Activated naive CD8-positive, alpha-beta T cell treated with anti-CD3 and anti-CD28 coated beads, Interleukin-2, amount 50 U/mL, for 24 hours (primary cell): Measurements from ENCODE around the gene SUMF2.
"Not testable (repeated sequence)": the region's sequence is repeated elsewhere in the genome, so short reads cannot be mapped to it uniquely, and the experiment has no call there.

Experiments
- ATAC-seq: fragments of 150-1000 bp; cut with Tn5 transposase; one replicate; pipeline ENCODE4 v1.10.0; 2021
- DNase-seq: peaks from one replicate; pipeline ENCODE4 v3.0.0; 2021
- H3K27ac Mint-ChIP-seq: one replicate; pipeline ENCODE4 v1.8.0; 2021; ENCODE audit warnings: mild to moderate bottlenecking, mixed read lengths
- H3K27me3 Mint-ChIP-seq: one replicate; pipeline ENCODE4 v1.8.0; 2021; ENCODE audit warnings: mixed read lengths
- H3K36me3 Mint-ChIP-seq: one replicate; pipeline ENCODE4 v1.8.0; 2021; ENCODE audit warnings: low read depth, mixed read lengths
- H3K4me1 Mint-ChIP-seq: one replicate; pipeline ENCODE4 v1.8.0; 2021; ENCODE audit warnings: mixed read lengths
- H3K4me3 Mint-ChIP-seq: one replicate; pipeline ENCODE4 v1.8.0; 2021; ENCODE audit warnings: mild to moderate bottlenecking, moderate library complexity, mixed read lengths
- H3K9me3 Mint-ChIP-seq: one replicate; pipeline ENCODE4 v1.8.0; 2021; ENCODE audit warnings: mixed read lengths

The SUMF2 gene

DNA sequence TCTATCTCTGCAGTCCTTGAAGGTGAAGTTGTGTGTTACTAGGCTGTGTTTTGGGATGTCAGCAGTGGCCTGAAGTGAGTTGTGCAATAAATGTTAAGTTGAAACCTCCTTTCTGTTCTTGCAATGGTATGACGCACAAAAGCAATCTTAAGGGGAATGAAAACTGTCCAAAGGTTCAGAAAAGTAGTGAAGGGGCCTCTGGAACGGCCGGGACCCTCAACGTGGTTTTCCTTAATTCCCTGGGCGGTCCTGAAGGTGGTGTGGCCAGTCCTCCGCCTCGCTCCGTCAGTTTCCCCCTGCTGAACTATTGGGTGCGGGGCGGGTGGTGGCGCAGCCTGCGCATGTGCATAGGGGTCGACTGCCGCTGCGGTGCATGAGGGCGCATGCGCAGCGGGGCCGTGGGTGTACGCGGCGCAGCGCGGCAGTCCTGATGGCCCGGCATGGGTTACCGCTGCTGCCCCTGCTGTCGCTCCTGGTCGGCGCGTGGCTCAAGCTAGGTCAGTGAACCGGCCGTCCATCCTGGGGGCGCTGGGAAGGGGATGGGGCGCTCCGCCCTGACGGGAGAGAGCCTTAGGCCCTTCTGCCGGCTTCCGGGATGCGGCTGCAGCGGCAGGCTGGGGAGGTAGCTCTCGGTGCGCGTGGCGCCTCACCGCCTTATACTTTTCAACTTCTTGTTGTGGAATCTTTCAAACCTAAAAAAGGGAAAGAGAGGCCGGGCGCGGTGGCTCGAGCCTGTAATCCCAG, at the start of gene SUMF2:
Gene SUMF2 (plus strand): TSS at position 405 of the 744 bp plus-strand sequence. CDS start 26 bp downstream, at position 431.
- peak; percentile 92 for DNase-seq

DNA sequence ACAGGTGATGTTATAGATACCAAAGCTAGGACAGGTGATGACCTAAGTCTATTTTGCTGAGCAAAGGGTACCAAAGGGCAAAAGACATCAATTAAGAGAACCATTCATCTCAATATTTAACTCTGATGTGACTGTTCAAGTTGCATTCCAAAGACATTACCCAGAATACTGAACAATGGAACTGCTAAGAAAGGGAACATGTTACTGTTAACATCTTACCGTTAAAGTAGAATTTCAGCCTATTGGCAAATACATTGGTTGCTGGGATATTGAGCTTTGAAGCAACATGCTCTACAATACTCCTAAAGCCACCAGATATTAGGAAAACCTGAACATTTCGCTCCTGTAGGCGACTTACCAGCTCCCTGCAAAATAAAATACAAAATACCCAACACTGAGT, 47.1 kb upstream of the SUMF2 start:
- not testable (repeated sequence) for DNase-seq, H3K27ac Mint-ChIP-seq, H3K9me3 Mint-ChIP-seq, H3K4me3 Mint-ChIP-seq, H3K4me1 Mint-ChIP-seq, H3K27me3 Mint-ChIP-seq, ATAC-seq
- peaks cover 20% of the 10 kb centered on the region for H3K36me3 Mint-ChIP-seq

More for the DNA sequence above, at the start of gene SUMF2:
- Mint-ChIP-seq H3K4me1 (peaks cover 53% of the 10 kb centered on the region), H3K27ac (peak within 1 kb of the TSS; percentile 98), H3K36me3 (peaks cover 54% of the 10 kb centered on the region), H3K27me3 (no peaks in the 10 kb centered on the region), H3K9me3 (no peaks in the 10 kb centered on the region), H3K4me3 (peak within 1 kb of the TSS; percentile 90)
- peak; percentile 84 for ATAC-seq

DNA sequence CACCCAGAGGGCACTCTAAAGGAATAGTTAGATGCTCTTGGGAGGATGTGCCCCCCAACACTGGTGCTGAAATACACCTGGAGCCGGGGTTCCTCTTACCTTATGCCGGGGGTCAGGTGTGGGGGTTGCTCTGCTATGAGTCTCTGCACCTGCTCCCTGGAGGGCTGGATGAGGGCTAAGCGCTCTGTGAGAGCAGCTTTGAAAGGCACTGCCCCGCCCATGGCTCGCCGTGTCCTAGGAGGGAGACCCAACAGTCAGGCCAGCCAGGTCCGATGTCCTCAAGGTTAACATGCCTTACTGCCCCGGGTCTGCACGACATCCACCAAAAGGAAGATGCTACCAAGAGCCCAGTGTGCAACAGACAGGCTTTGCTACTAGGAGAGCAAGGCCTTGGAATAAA, 44.6 kb upstream of the SUMF2 start:
- H3K4me1 Mint-ChIP-seq, result no peaks in the 10 kb centered on the region
- ATAC-seq, result no peak
- H3K27ac Mint-ChIP-seq, result no peak overlapping the region
- no peaks in the 10 kb centered on the region for H3K9me3 Mint-ChIP-seq
- no peak overlapping the region for H3K4me3 Mint-ChIP-seq
- H3K36me3 Mint-ChIP-seq, result peaks cover 19% of the 10 kb centered on the region
- H3K27me3 Mint-ChIP-seq, result no peaks in the 10 kb centered on the region
- no peak for DNase-seq

DNA sequence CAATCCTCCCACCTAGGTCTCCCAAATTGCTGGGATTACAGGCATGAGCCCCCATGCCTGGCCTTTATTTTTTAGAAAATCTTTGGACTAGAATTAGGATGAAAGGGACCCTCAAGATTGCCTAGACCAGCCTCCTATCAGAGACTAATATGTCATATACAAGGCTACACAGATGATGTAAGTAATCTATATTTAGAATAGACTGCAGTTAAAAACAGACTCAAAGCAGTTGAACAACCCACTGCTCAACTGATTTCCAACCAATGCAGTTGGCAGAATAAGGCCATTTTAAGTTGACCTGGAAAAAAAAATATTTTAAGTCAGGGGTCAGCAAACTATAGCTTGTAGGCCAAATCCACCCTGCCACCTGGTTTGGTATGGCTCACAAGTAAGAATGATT, 40.6 kb upstream of the SUMF2 start:
- no peaks in the 10 kb centered on the region for H3K27me3 Mint-ChIP-seq
- no peaks in the 10 kb centered on the region for H3K4me1 Mint-ChIP-seq
- no peak overlapping the region for H3K4me3 Mint-ChIP-seq
- H3K27ac Mint-ChIP-seq, result no peak overlapping the region
- no peaks in the 10 kb centered on the region for H3K9me3 Mint-ChIP-seq
- peaks cover 16% of the 10 kb centered on the region for H3K36me3 Mint-ChIP-seq
- ATAC-seq (no peak), DNase-seq (no peak)

DNA sequence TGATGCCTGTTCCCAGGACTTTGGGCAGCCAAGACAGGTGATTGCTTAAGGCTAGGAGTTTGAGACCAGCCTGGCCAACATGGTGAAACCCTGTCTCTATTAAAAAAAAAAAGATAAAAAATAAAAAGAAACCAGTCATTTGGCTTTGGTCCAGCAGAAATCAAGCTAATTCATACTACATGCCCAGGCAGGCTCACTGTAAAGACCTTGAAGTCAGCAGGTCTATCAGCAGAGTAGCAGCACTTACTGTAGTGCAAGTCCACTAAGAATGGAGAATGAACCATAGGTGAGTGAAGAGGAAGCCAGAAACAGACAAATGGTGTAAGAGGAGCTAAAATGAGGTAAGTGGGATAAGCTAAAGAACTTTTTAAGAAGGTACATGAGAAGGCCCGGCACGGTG, 37.5 kb upstream of the SUMF2 start:
- H3K9me3 Mint-ChIP-seq, result no peaks in the 10 kb centered on the region
- no peak for ATAC-seq
- no peak overlapping the region for H3K27ac Mint-ChIP-seq

DNA sequence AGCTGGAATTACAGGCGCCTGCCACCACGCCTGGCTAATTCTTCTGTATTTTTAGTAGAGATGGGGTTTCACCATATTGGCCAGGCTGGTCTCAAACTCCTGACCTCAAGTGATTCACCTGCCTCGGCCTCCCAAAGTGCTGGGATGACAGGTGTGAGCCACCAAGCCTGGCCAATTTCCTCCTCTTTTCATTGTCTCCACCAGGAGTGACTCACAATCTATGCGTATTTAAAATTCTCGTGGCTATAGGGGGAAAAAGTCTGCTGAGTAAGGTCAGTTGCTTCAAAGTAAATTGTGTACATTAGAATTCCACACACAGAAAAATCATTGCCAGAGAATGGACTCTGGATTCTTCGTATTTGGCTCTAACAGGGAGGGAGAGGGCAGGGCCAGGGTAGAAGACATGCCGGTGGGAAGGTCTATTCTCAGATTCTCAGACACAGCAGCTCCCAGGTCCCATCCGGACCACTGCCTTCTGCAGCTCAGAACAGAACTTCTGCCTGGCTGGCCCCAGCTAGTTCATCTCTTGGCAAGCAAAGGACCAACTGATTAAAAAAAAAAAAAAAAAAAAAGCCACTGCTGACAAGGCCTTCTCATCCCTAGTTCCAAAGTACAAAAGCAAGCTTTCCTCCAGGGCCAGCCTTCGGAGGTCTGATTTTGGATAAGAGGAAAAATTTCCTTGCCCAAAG, 35.0 kb upstream of the SUMF2 start:
- ATAC-seq (no peak), DNase-seq (no peak)
- peaks cover 19% of the 10 kb centered on the region for H3K36me3 Mint-ChIP-seq
- peaks cover 10% of the 10 kb centered on the region for H3K4me1 Mint-ChIP-seq
- no peaks in the 10 kb centered on the region for H3K9me3 Mint-ChIP-seq
- no peaks in the 10 kb centered on the region for H3K27me3 Mint-ChIP-seq
- H3K27ac Mint-ChIP-seq, result no peak overlapping the region
- H3K4me3 Mint-ChIP-seq, result no peak overlapping the region

More for the DNA sequence above, 37.5 kb upstream of the SUMF2 start:
- Mint-ChIP-seq H3K36me3 (peaks cover 19% of the 10 kb centered on the region), H3K4me1 (peaks cover under 1% of the 10 kb centered on the region), H3K4me3 (no peak overlapping the region), H3K27me3 (no peaks in the 10 kb centered on the region)
- no peak for DNase-seq

DNA sequence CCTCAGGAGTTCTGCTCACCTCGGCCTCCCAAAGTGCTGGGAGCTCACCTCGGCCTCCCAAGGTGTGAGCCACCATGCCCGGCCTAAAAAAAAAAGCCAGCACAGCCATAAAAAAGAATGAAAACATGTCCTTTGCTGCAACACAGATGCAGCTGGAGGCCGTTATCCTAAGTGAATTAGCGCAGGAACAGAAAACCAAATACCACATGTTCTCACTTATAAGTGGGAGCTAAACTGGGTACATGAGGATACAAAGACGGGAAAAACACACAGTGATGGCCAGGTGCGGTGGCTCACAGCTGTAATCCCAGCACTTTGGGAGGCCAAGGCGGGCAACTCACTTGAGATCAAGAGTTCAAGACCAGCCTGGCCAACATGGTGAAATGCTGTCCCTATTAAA, 33.7 kb upstream of the SUMF2 start:
- Mint-ChIP-seq H3K4me3 (no peak overlapping the region), H3K36me3 (peaks cover 19% of the 10 kb centered on the region), H3K9me3 (no peaks in the 10 kb centered on the region), H3K27me3 (no peaks in the 10 kb centered on the region), H3K4me1 (peaks cover 10% of the 10 kb centered on the region), H3K27ac (no peak overlapping the region)
- no peak for ATAC-seq
- DNase-seq, result no peak

DNA sequence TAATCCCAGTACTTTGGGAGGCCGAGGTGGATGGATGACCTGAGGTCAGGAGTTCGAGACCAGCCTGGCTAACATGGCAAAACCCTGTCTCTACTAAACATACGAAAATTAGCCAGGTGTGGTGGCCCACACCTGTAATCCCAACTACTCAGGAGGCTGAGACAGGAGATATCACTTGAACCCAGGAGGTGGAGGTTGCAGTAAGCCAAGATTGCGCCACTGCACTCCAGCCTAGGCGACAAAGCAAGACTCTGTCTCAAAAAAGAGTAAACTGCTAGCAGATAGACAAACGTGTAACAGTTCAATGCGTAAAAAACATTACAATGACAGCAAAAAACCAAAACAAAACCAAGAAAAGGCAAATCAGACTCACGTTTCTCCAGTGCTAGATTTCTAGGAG, 32.5 kb upstream of the SUMF2 start:
- Mint-ChIP-seq H3K4me1 (peaks cover 10% of the 10 kb centered on the region), H3K36me3 (peaks cover 17% of the 10 kb centered on the region)
- ATAC-seq, H3K9me3 Mint-ChIP-seq, H3K4me3 Mint-ChIP-seq, H3K27ac Mint-ChIP-seq, DNase-seq, H3K27me3 Mint-ChIP-seq: not testable (repeated sequence)

DNA sequence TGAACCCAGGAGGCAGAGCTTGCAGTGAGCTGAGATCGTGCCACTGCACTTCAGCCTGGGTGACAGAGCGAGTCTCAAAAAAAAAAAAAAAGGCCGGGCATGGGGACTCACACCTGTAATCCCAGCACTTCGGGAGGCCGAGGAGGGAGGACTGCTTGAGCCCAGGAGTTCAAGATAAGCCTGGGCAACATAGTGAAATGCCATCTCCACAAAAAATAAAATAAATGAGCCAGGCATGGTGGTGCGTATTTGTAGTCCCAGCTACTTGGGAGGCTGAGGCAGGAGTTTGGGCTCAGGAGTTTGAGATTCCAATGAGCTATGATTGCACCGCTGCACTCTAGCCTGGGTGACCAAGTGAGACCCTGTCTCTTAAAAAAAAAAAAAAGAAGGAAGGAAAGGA, 31.5 kb upstream of the SUMF2 start:
- H3K4me3 Mint-ChIP-seq, result peak overlapping the region; percentile 2
- peaks cover 15% of the 10 kb centered on the region for H3K36me3 Mint-ChIP-seq
- H3K27me3 Mint-ChIP-seq, H3K27ac Mint-ChIP-seq, ATAC-seq, H3K9me3 Mint-ChIP-seq, DNase-seq: not testable (repeated sequence)
- peaks cover 10% of the 10 kb centered on the region for H3K4me1 Mint-ChIP-seq

DNA sequence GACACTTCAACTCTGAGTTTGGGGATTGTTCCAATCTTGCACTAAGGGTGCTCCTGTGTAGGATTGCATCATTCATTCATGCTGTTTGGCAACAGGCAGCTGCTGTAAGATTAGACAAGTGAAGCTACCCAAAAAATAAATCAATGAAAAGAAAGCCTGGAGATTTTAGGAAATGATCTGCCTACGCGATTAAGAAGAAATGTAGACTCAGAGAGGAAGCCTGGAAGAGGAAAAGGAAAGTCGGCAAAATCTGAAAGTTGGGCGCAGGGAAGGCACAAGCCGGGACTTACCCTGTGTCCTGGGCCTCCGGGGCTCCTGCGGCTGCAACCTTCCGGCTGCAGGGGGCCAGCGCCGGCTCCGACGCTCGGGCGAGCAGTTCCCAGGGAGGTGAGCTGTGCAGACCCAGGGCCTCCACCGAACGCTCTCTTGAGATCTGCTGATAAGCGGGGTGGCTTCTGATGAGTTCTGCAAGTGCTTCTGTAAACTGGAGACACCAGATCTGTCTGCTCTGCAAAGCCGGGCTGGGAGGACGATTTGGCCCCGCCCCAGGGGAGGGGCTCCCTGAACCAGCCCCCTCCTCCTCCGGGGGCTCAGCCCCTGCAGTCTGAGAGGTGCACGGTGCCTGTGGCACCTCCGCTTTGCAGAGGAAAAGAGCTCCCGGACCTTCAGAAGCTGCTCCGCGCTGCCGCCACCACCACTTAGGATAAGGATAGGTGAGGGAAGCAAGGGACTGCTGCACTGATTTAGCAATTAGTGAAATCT, 30.2 kb upstream of the SUMF2 start:
- Mint-ChIP-seq H3K4me3 (peak overlapping the region; percentile 85), H3K27ac (peak overlapping the region; percentile 82), H3K4me1 (peaks cover 10% of the 10 kb centered on the region), H3K9me3 (no peaks in the 10 kb centered on the region), H3K36me3 (peaks cover 15% of the 10 kb centered on the region), H3K27me3 (no peaks in the 10 kb centered on the region)
- peak; percentile 71 for DNase-seq
- peak; percentile 92 for ATAC-seq

DNA sequence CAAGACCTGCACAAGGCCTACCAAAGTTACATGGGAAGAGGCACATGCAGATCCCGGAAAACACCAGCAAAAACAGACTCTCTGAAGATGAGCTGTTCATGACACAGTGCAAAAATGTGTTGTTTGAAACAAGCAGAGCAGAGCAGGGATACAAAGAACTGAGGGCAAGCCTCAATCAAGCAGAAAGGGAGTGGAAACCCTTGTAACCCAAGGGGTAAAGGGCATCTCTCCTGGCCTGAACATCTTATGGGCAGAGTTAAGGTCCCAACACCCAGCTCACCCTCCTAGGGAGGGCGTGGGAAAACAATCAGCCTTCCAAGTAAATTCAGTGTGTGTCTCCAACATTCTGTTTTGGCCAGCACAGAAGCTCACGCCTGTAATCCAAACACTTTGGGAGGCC, 23.4 kb upstream of the SUMF2 start:
- H3K27ac Mint-ChIP-seq, result no peak overlapping the region
- no peak for ATAC-seq
- no peaks in the 10 kb centered on the region for H3K4me1 Mint-ChIP-seq
- no peaks in the 10 kb centered on the region for H3K27me3 Mint-ChIP-seq
- H3K36me3 Mint-ChIP-seq, result peaks cover 9% of the 10 kb centered on the region
- no peaks in the 10 kb centered on the region for H3K9me3 Mint-ChIP-seq
- DNase-seq, result no peak
- H3K4me3 Mint-ChIP-seq, result no peak overlapping the region

DNA sequence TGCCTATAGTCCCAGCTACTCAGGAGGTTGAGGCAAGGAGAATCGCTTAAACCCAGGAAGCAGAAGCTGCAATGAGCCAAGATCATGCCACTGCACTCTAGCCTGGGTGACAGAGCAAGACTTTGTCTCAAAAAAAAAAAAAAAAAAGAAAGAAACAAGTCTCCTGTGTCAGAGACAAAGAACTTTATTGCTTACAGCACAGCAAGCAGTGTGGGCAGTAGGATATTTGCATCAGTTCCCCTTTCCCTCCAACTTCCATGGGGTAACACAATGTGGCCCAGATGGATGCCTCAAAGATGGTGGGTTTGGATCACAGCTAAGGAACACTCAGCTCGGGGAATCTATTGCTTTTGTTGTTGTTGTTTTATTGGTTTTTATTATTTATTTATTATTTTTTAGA, 18.3 kb upstream of the SUMF2 start:
- not testable (repeated sequence) for H3K27me3 Mint-ChIP-seq, H3K4me3 Mint-ChIP-seq, H3K9me3 Mint-ChIP-seq, H3K27ac Mint-ChIP-seq, DNase-seq, ATAC-seq
- peaks cover 12% of the 10 kb centered on the region for H3K4me1 Mint-ChIP-seq
- H3K36me3 Mint-ChIP-seq, result peaks cover 15% of the 10 kb centered on the region

DNA sequence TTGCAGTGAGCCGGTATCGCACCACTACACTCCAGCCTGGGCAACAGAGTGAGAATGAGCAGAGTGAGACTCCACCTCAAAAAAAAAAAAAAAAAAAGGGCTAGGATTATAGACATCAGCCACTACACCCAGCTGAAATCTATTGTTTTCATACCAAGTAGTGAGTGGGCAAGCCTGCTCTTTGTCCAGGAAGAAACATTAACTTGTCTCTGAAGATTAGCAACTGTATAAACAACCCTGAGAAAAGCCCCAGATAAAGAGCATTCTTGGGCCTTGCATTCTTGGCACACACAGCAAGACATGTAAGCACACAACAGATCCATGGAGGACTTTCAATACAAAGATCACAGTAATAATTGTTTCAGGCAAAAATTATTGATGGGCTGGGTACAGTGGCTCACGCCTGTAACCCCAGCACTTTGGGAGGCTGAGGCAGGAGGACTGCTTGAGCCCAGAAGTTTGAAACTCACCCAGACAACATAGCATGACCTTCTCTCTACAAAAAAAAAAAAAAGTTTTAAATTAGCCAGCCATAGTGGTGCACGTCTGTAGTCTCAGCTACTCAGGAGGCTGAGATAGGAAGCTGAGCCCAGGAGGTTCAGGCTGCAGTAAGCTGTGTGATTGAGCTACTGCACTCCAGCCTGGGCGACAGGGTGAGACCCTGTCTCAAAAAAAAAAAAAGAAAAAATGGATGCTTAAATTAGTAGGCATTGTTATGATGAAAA, 17.2 kb upstream of the SUMF2 start:
- Mint-ChIP-seq H3K4me1 (peaks cover 14% of the 10 kb centered on the region), H3K36me3 (peaks cover 15% of the 10 kb centered on the region), H3K9me3 (no peaks in the 10 kb centered on the region), H3K27ac (no peak overlapping the region), H3K27me3 (no peaks in the 10 kb centered on the region), H3K4me3 (no peak overlapping the region)
- DNase-seq, result no peak
- no peak for ATAC-seq

DNA sequence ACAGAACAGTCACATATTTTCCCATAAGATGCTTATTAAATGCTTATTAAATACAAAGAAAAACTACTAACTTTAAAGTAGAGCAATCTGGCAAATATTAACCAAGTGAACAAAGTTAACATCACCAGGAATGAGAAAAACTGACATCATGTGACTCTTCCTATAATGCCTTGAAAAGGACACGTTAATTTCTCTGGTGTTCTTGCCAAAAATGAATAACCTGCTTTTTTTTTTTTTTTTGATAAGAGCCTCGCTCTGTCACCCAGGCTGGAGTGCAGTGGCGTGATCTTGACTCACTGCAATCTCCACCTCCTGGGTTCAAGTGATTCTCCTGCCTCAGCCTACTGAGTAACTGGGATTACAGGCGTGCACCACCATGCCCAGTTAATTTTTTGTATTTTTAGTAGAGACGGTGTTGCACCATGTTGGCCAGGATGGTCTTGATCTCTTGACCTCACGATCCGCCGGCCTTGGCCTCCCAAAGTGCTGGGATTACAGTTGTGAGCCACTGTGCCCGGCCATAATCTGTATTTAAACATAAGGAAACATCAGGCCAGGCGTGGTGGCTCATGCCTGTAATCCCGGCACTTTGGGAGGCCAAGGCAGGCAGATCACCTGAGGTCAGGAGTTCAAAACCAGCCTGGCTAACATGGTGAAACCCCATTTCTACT, 16.5 kb upstream of the SUMF2 start:
- H3K27me3 Mint-ChIP-seq, DNase-seq, H3K9me3 Mint-ChIP-seq, H3K4me3 Mint-ChIP-seq, ATAC-seq, H3K27ac Mint-ChIP-seq: not testable (repeated sequence)
- Mint-ChIP-seq H3K36me3 (peaks cover 13% of the 10 kb centered on the region), H3K4me1 (peaks cover 16% of the 10 kb centered on the region)
